HFFc6 (cell line): ENCODE data around the gene TMEM26. TPM values are rescaled to one million over a fixed set of nuclear protein-coding genes. Genes with fewer than 3 reads are reported as not detected.

Experiments
- DNase-seq: peaks from one replicate; pipeline ENCODE4 v3.0.0-alpha.2; 2018
- H3K27ac Mint-ChIP-seq: 2 replicates; pipeline ENCODE4 v1.8.0; 2020; ENCODE audit warnings: mild to moderate bottlenecking, mixed read lengths
- H3K27me3 Mint-ChIP-seq: 2 replicates; pipeline ENCODE4 v1.8.0; 2021; ENCODE audit warnings: mild to moderate bottlenecking, moderate library complexity, mixed read lengths; ENCODE audit not compliant: insufficient read depth
- H3K36me3 Mint-ChIP-seq: 2 replicates; pipeline ENCODE4 v1.8.0; 2021; ENCODE audit warnings: low read depth, mixed read lengths
- H3K4me1 Mint-ChIP-seq: 2 replicates; pipeline ENCODE4 v1.8.0; 2020; ENCODE audit warnings: low read depth, mixed read lengths
- H3K4me3 Mint-ChIP-seq: 2 replicates; pipeline ENCODE4 v1.8.0; 2020; ENCODE audit warnings: mild to moderate bottlenecking, moderate library complexity, mixed read lengths
- H3K9me3 Mint-ChIP-seq: 2 replicates; pipeline ENCODE4 v1.8.0; 2020; ENCODE audit warnings: mild to moderate bottlenecking, mixed read lengths
- CTCF ChIP-seq: fragments of 200-600 bp; sonication (generic); IDR thresholded peaks from 2 replicates; pipeline ENCODE4 v1.5.0; 2021; ENCODE audit warnings: antibody characterized with exemption, mild to moderate bottlenecking
- total RNA-seq, 6 experiments: library from RNA; stranded (reverse); fragmentation: NEBNext Ultra II Directional; extraction: Animal tissue kit (Norgen Biotek cat#: 25700); gene quantifications; 2 replicates in 1 of 6; 3 replicates in 5 of 6; pipeline ENCODE4 v1.2.3, GENCODE V29; 2021

TMEM26 gene
- total RNA-seq, 6 experiments from 2014 or later: not detected

DNA sequence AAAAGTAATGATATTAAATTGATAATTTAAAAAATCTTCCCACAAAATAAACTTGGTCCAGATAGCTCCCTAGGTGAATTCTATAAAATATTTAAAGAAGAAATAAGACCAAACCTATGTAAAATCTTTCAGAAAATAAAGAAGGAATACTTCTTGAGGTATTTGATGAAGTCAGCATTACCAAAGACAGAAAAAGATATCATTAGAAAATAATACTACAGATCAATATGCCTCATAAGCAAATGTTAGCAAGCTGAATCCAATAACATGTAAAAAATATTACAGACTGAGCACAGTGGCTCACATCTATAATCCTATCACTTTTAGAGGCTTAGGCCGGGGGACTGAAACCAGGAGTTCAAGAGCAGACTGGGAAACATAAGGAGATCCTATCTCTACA is 30.0 kb downstream of the TMEM26 start:
- TF ChIP-seq CTCF: no peak
- Mint-ChIP-seq H3K36me3 (no peaks in the 10 kb centered on the region), H3K4me1 (no peaks in the 10 kb centered on the region), H3K9me3 (peaks cover 14% of the 10 kb centered on the region; the same call in 1 of the 2 replicates), H3K27ac (no peak overlapping the region), H3K27me3 (peaks cover 2% of the 10 kb centered on the region; the same call in 1 of the 2 replicates), H3K4me3 (no peak overlapping the region)
- no peak for DNase-seq

DNA sequence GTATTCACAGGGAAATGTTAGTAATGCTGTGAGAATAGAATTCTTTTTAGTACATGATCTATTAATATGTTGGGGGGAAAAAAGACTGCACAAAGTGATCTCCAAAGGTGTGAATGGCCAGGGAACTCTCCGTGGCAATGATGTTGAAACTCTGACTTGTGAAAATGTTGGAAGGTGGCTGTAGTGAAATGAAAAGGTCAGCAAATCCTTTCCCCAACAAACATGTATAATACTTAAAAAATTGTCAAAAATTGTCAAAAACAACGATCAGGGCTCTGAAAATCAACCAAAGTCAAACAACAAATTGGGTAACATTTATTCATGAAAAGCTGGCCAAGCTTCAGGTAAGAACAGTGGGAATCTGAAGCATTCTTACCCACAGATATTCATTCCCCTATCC is 35.5 kb downstream of the TMEM26 start:
- Mint-ChIP-seq H3K27me3 (peaks cover 2% of the 10 kb centered on the region; the same call in 1 of the 2 replicates), H3K9me3 (peaks cover 8% of the 10 kb centered on the region; the same call in 1 of the 2 replicates), H3K36me3 (no peaks in the 10 kb centered on the region), H3K27ac (no peak overlapping the region), H3K4me1 (no peaks in the 10 kb centered on the region), H3K4me3 (no peak overlapping the region)
- DNase-seq: no peak
- no peak for TF ChIP-seq CTCF

- no peak for DNase-seq
- Mint-ChIP-seq H3K4me3 (no peak overlapping the region), H3K4me1 (no peaks in the 10 kb centered on the region), H3K9me3 (no peaks in the 10 kb centered on the region; the same call in 1 of the 2 replicates), H3K27ac (no peak overlapping the region), H3K36me3 (no peaks in the 10 kb centered on the region), H3K27me3 (peaks cover 2% of the 10 kb centered on the region; the same call in 1 of the 2 replicates)
- TF ChIP-seq CTCF: no peak
Measured at GRCh38 chr10:61415824-61416223, 37.4 kb downstream of the TMEM26 start.

DNA sequence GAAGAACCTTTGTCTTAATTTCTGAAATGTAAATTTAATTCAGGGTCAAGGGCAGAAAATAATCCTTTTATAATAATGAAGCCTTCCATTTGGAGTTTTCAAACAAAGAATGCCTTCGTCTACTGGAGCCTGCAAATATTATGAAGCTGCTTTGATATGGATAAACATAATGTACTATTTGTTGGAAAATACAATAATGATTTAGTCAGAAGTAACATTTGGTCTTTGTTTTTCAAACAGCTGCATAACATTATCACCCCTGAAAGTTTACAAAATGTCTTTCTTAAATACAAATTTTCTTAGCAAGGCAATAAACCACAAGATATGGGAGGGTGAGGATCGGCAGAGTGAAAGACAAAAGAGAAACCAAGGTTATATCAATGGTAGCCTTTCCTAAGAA is 41.5 kb downstream of the TMEM26 start:
- H3K27me3 Mint-ChIP-seq: 0 out of 2 replicates have a peak, but pooled peaks cover 2% of the 10 kb centered on the region
- no peak for TF ChIP-seq CTCF
- H3K4me3 Mint-ChIP-seq: no peak overlapping the region
- no peaks in the 10 kb centered on the region for H3K9me3 Mint-ChIP-seq
- H3K27ac Mint-ChIP-seq: no peak overlapping the region
- no peaks in the 10 kb centered on the region for H3K4me1 Mint-ChIP-seq
- no peak for DNase-seq
- H3K36me3 Mint-ChIP-seq: no peaks in the 10 kb centered on the region

- Mint-ChIP-seq H3K9me3 (no peaks in the 10 kb centered on the region), H3K27me3 (0 out of 2 replicates have a peak, but pooled peaks cover 2% of the 10 kb centered on the region), H3K4me1 (no peaks in the 10 kb centered on the region; the same call in 1 of the 2 replicates), H3K27ac (no peak overlapping the region), H3K4me3 (no peak overlapping the region), H3K36me3 (no peaks in the 10 kb centered on the region)
- DNase-seq: no peak
- TF ChIP-seq CTCF: no peak
Measured at GRCh38 chr10:61410353-61411070, 42.7 kb downstream of the TMEM26 start.
